Trophoblast cell (in vitro differentiated cells and primary cell): Measurements from ENCODE around the gene ATL2.
A peak's percentile ranks its signal among the peaks of the same experiment; 100 is the strongest.

ENCODE experiments used
- DNase-seq, 2 donors: peaks; one replicate each; pipeline ENCODE4 v3.0.0-alpha.2; 2016
- H2AFZ ChIP-seq: 2 replicates; pipeline ENCODE4 v1.6.1; 2013; ENCODE audit warnings: low read length, moderate library complexity, mild to moderate bottlenecking; ENCODE audit not compliant: insufficient read depth, poor library complexity
- H2AK5ac ChIP-seq: 2 replicates; pipeline ENCODE4 v1.6.1; 2013; ENCODE audit warnings: mild to moderate bottlenecking, low read length
- H2BK120ac ChIP-seq: 2 replicates; pipeline ENCODE4 v1.6.1; 2013; ENCODE audit warnings: low read length, mild to moderate bottlenecking, moderate library complexity; ENCODE audit not compliant: insufficient read depth, poor library complexity
- H2BK12ac ChIP-seq: 2 replicates; pipeline ENCODE4 v1.6.1; 2013; ENCODE audit warnings: mild to moderate bottlenecking, low read length, moderate library complexity
- H2BK5ac ChIP-seq: 2 replicates; pipeline ENCODE4 v1.6.1; 2013; ENCODE audit warnings: low read length, low read depth, moderate library complexity, mild to moderate bottlenecking; ENCODE audit not compliant: poor library complexity
- H3K14ac ChIP-seq: 2 replicates; pipeline ENCODE4 v1.6.1; 2013; ENCODE audit warnings: mild to moderate bottlenecking, low read length
- H3K18ac ChIP-seq: 2 replicates; pipeline ENCODE4 v1.6.1; 2013; ENCODE audit warnings: mild to moderate bottlenecking, low read length
- H3K23ac ChIP-seq: 2 replicates; pipeline ENCODE4 v1.6.1; 2013; ENCODE audit warnings: low read length
- H3K27ac ChIP-seq: 2 replicates; pipeline ENCODE4 v1.5.1; 2013; ENCODE audit warnings: low read depth, mild to moderate bottlenecking, inconsistent platforms, low read length, moderate library complexity
- H3K27me3 ChIP-seq: 2 replicates; pipeline ENCODE4 v1.6.1; 2013; ENCODE audit warnings: inconsistent platforms, mild to moderate bottlenecking, low read length, moderate library complexity; ENCODE audit not compliant: insufficient read depth
- H3K36me3 ChIP-seq, 2 experiments: 1 replicate in 1 of 2; 2 replicates in 1 of 2; pipeline ENCODE4 v1.6.1; 2013; ENCODE audit warnings: low read length in 2 of 2, mild to moderate bottlenecking in 2 of 2, moderate library complexity in 1 of 2; ENCODE audit not compliant: insufficient read depth in 2 of 2, control insufficient read depth in 1 of 2
- H3K4ac ChIP-seq: 2 replicates; pipeline ENCODE4 v1.6.1; 2013; ENCODE audit warnings: low read depth, mild to moderate bottlenecking, low read length, moderate library complexity
- H3K4me1 ChIP-seq, 2 experiments: 1 replicate in 1 of 2; 2 replicates in 1 of 2; pipeline ENCODE4 v1.6.1; 2013; ENCODE audit warnings: low read length in 2 of 2, mild to moderate bottlenecking in 2 of 2, moderate library complexity in 1 of 2; ENCODE audit not compliant: insufficient read depth in 2 of 2, control insufficient read depth in 1 of 2
- H3K4me2 ChIP-seq: 2 replicates; pipeline ENCODE4 v1.6.1; 2013; ENCODE audit warnings: inconsistent platforms, mild to moderate bottlenecking, low read length, moderate library complexity
- H3K4me3 ChIP-seq: 2 replicates; pipeline ENCODE4 v1.5.1; 2013; ENCODE audit warnings: mild to moderate bottlenecking, low read depth, low read length, inconsistent platforms
- H3K79me1 ChIP-seq: one replicate; pipeline ENCODE4 v1.6.1; 2013; ENCODE audit warnings: low read length
- H3K79me2 ChIP-seq: 2 replicates; pipeline ENCODE4 v1.6.1; 2013; ENCODE audit warnings: low read length, mild to moderate bottlenecking; ENCODE audit not compliant: control insufficient read depth, insufficient read depth, poor library complexity
- H3K9ac ChIP-seq: 2 replicates; pipeline ENCODE4 v1.6.1; 2013; ENCODE audit warnings: mild to moderate bottlenecking, low read length
- H3K9me3 ChIP-seq: 2 replicates; pipeline ENCODE4 v1.6.1; 2013; ENCODE audit warnings: low read depth, mild to moderate bottlenecking, control low read depth, inconsistent platforms, low read length; ENCODE audit not compliant: insufficient read depth
- H4K12ac ChIP-seq: 2 replicates; pipeline ENCODE4 v1.6.1; 2013; ENCODE audit warnings: low read depth, mild to moderate bottlenecking, low read length, moderate library complexity
- H4K8ac ChIP-seq: 2 replicates; pipeline ENCODE4 v1.6.1; 2013; ENCODE audit warnings: low read depth, mild to moderate bottlenecking, low read length, moderate library complexity
- H4K91ac ChIP-seq: one replicate; pipeline ENCODE4 v1.6.1; 2013; ENCODE audit warnings: low read depth, mild to moderate bottlenecking, low read length, moderate library complexity
- WGBS: extraction: QIAGEN DNeasy Blood & Tissue Kit; methylation state at CpG from one replicate; pipeline ENCODE4 v1.1.7; 2013; ENCODE audit warnings: missing lambda C conversion rate; ENCODE audit not compliant: insufficient read length, insufficient coverage; ENCODE audit errors: extremely low coverage; 5-methylcytosine and 5-hydroxymethylcytosine counted together

Gene ATL2

DNA sequence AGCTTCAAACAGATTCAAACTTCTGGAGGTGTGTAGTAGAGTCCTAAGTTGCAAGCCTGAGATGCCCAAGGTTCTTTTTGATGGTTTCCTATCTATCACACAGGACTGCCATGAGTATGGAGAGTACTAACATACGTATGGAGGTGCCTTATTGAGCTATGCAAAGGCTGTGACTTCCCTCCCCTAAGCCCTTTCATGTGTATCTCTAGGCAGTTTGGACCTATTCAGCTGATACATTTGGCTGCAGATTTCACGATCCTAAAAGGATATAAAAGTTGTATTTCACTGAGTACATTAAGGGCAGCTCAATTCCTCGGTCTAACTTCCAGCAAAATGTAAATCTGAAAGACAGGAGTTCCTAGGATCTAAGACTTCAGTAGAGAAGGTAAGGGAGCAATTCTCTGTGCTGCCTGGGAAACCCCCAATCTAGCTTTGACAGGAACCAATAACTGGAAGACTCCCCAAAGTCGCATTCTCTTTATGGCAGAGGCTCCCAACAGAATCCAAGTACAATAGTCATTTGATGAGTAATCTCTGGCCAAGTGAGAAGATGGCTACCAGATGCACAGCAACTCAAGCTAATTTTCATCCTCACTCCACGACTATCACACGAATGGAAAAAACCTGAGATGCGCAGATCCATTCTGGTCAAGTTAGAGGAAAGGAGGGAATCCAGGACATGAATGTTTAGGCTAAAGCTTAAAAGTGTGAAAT is 83.8 kb downstream of the ATL2 start:
- no CpG with 5 or more reads among the region's 7 CpGs for WGBS
- no peak overlapping the region for H4K12ac ChIP-seq
- H4K91ac ChIP-seq = no peak overlapping the region
- H3K18ac ChIP-seq = no peak overlapping the region
- H3K79me2 ChIP-seq = no peaks in the 10 kb centered on the region
- no peak overlapping the region for H3K14ac ChIP-seq
- no peaks in the 10 kb centered on the region for H3K79me1 ChIP-seq
- H2BK12ac ChIP-seq = no peak overlapping the region
- H3K4me3 ChIP-seq = no peak overlapping the region
- H3K27me3 ChIP-seq = no peaks in the 10 kb centered on the region
- no peak overlapping the region for H3K27ac ChIP-seq
- H3K9me3 ChIP-seq = no peaks in the 10 kb centered on the region
- H2AK5ac ChIP-seq = no peak overlapping the region
- no peak overlapping the region for H3K9ac ChIP-seq
- no peak overlapping the region for H2BK5ac ChIP-seq
- H3K36me3 ChIP-seq = peaks cover 0 to 9% of the 10 kb centered on the region in 2 experiments
- H3K4me1 ChIP-seq = no peaks in the 10 kb centered on the region
- no peak overlapping the region for H3K23ac ChIP-seq
- DNase-seq = no peak
- H3K4me2 ChIP-seq = no peak overlapping the region
- H3K4ac ChIP-seq = no peak overlapping the region
- H4K8ac ChIP-seq = no peak overlapping the region
- no peak overlapping the region for H2AFZ ChIP-seq
- no peak overlapping the region for H2BK120ac ChIP-seq

- Histone ChIP-seq H2BK5ac (no peak overlapping the region), H4K8ac (no peak overlapping the region), H3K4ac (no peak overlapping the region), H3K79me1 (no peaks in the 10 kb centered on the region), H3K9ac (no peak overlapping the region), H2AFZ (no peak overlapping the region), H3K27ac (no peak overlapping the region), H2BK12ac (no peak overlapping the region), H3K4me3 (no peak overlapping the region), H2AK5ac (no peak overlapping the region), H3K4me1 (peaks cover 2 to 4% of the 10 kb centered on the region in 2 experiments), H3K79me2 (no peaks in the 10 kb centered on the region), H3K18ac (no peak overlapping the region), H3K9me3 (peaks cover 1% of the 10 kb centered on the region), H3K36me3 (no peaks in the 10 kb centered on the region), H4K91ac (no peak overlapping the region), H4K12ac (no peak overlapping the region), H3K23ac (no peak overlapping the region), H2BK120ac (no peak overlapping the region), H3K27me3 (no peaks in the 10 kb centered on the region), H3K4me2 (no peak overlapping the region), H3K14ac (no peak overlapping the region)
- no CpG with 5 or more reads among the region's 4 CpGs for WGBS
- no peak for DNase-seq
Measured at GRCh38 chr2:38290332-38290731, 86.7 kb downstream of the ATL2 start.

- Histone ChIP-seq H3K4me1 (peaks cover 6 to 8% of the 10 kb centered on the region in 2 experiments), H3K4ac (no peak overlapping the region), H2BK5ac (no peak overlapping the region), H3K4me2 (no peak overlapping the region), H3K27ac (no peak overlapping the region), H2AK5ac (no peak overlapping the region), H3K4me3 (no peak overlapping the region), H3K14ac (no peak overlapping the region), H3K27me3 (no peaks in the 10 kb centered on the region), H3K18ac (no peak overlapping the region), H3K79me2 (no peaks in the 10 kb centered on the region), H4K91ac (peak overlapping the region; percentile 38), H2AFZ (no peak overlapping the region), H3K79me1 (no peaks in the 10 kb centered on the region), H3K9ac (no peak overlapping the region), H2BK120ac (no peak overlapping the region), H2BK12ac (peak overlapping the region; percentile 67), H3K23ac (no peak overlapping the region), H4K8ac (no peak overlapping the region), H3K9me3 (peaks cover 1% of the 10 kb centered on the region), H3K36me3 (no peaks in the 10 kb centered on the region), H4K12ac (no peak overlapping the region)
- no peak for DNase-seq
- no CpG with 5 or more reads among the region's 3 CpGs for WGBS
Measured at GRCh38 chr2:38284971-38285370, 92.1 kb downstream of the ATL2 start.

DNA sequence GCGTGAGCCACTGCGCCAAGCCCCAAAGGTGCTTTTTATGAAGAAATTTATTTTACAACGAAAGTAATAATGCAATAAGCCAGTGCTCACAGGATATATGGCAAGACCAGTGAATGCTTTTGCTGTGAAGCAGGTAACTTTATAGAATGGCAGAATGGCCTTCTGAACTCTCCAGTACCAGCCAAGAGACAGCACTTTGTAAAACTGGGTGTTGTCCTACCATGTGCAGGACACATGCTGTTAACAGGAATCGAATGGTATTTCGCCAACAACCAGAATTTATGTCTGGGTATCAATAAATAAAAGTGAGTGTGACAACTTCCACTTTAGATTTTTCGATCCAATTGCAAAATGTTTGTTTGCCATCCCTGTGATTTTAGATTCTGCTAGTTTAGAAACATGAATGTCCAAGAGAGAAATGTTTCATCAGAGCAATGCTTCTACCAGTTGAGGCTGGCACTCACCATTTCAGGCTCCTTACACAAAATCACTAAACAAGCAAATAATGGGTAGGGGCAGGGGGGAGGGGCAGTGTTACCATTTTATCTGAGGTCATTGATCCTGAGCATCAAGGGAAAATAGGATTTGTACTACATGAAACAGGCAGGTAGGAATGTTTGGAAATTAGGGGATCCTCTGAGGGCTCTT is 95.9 kb downstream of the ATL2 start:
- peaks cover 6 to 20% of the 10 kb centered on the region in 2 experiments for H3K4me1 ChIP-seq
- H3K23ac ChIP-seq = no peak overlapping the region
- H3K36me3 ChIP-seq = no peaks in the 10 kb centered on the region
- H3K18ac ChIP-seq = no peak overlapping the region
- no peak for DNase-seq
- no peak overlapping the region for H3K4me3 ChIP-seq
- H3K4ac ChIP-seq = no peak overlapping the region
- peaks cover 1% of the 10 kb centered on the region for H3K9me3 ChIP-seq
- no peak overlapping the region for H3K4me2 ChIP-seq
- no CpG with 5 or more reads among the region's 6 CpGs for WGBS
- no peak overlapping the region for H4K8ac ChIP-seq
- H2BK120ac ChIP-seq = no peak overlapping the region
- H3K27ac ChIP-seq = no peak overlapping the region
- H2BK12ac ChIP-seq = no peak overlapping the region
- H4K91ac ChIP-seq = no peak overlapping the region
- no peak overlapping the region for H2AFZ ChIP-seq
- no peaks in the 10 kb centered on the region for H3K79me2 ChIP-seq
- H4K12ac ChIP-seq = no peak overlapping the region
- no peaks in the 10 kb centered on the region for H3K79me1 ChIP-seq
- no peak overlapping the region for H3K9ac ChIP-seq
- no peak overlapping the region for H2BK5ac ChIP-seq
- H3K27me3 ChIP-seq = no peaks in the 10 kb centered on the region
- no peak overlapping the region for H3K14ac ChIP-seq
- H2AK5ac ChIP-seq = no peak overlapping the region
